Stimulated activated CD4-positive, alpha-beta T cell treated with anti-CD3 and anti-CD28 coated beads, Interleukin-12 subunit alpha, Interleukin-12 subunit beta, amount 100 ng/mL, for 24 hours (primary cell): ENCODE results near the gene ULK1.

ENCODE experiments used
- DNase-seq, 2 experiments: peaks; one replicate each; pipeline ENCODE4 v3.0.0-alpha.2; 2020; ENCODE audit warnings: low read depth in 2 of 2

The ULK1 gene

DNA sequence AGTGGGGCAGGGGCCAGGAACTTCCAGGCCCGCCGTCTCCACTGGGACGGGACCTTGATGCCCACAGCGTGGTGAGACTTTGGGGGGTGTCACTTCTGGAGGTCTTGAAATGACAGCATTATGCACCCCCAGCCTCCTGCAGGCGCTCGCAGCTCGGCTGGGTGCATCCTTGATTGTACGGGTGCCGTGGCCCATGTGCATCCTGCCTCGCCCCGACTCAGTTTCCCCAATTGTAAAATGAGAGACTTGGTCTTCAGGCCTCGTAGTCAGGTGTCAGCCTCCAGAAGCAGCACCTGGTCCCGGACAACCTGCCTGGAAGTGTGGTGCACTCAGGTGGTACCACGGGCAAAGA, 25.7 kb downstream of the ULK1 start:
- no peak for DNase-seq

DNA sequence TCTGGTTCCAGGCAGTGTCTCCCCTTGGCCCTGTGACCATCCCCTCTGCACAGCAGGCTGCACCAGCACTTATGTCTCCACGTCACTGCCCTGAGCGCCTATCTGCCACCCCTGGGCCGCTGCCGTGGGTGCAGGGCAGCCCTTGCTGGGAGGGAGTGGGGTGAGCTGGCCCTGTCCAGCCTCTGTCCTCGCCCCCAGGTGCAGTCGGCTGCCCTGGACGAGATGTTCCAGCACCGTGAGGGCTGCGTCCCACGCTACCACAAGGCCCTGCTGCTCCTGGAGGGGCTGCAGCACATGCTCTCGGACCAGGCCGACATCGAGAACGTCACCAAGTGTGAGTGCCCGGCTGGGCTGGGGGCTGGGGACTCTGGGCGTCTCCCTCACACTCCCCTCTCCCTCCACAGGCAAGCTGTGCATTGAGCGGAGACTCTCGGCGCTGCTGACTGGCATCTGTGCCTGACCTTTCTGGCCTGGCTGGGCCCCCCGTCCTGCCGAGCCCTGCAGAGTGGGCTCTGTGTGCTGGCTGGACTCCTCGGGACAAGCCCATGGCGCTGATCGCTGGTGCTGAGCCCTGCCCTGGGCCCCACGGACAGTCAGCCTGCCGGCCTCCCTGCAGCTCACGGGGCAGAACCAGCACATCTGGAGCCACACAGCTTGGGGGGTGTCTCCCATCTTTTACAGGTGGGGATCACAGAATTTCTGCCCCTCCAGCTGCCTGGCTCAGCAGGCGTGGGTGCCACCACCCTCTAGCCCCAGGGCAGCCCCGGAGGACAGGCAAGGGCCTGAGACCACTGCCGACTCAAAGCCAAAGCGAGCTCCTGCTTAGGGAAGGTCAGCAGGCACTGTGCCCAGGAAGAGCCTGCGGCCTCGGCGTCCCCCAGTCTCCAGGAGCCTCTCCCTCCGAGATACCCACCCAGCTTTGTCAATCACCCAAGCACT, 26.7 kb downstream of the ULK1 start:
- no peak for DNase-seq

DNA sequence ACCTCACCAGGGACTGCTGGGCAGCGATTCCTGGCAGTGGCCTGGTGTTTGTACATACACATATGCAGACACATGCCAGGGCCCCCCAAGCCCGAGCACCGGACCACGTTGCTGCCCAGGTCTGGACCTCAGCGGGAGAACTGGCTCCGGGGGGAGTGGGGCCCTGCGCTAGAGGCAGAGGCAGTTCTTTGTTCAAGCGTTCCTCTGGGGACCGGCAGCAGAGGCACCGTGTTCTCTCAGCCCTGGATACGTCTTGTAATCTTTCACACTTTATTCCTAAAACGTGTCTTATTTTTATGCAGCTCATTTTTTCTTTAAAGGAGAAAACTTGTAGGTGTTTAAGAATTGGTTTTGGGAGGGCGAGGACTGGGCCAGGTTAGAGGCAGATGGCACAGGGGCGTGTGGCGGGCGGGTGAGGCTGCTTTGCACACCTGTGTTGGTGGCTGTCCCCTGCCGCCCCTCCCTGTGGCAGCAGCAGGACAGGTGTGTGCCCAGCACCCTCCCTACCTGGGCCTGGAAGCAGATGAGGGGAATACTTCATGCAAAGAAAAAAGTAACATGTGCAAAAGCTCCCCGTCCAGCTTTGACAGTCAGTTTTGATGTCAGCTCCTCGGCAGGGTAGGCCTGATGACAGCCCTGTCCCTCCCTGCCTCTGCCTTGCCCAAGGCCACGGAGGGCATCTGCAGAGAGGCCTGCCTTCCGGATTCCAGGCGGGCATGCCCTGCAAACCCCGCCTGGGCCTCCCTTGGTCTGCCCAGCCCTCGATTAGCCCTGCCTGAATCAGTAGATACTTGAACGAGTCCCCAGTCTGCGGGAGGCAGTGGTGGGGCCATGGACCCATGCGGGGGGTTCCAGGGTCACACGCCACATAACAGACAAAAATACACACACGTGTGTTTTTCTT, 27.7 kb downstream of the ULK1 start:
- no peak for DNase-seq

DNA sequence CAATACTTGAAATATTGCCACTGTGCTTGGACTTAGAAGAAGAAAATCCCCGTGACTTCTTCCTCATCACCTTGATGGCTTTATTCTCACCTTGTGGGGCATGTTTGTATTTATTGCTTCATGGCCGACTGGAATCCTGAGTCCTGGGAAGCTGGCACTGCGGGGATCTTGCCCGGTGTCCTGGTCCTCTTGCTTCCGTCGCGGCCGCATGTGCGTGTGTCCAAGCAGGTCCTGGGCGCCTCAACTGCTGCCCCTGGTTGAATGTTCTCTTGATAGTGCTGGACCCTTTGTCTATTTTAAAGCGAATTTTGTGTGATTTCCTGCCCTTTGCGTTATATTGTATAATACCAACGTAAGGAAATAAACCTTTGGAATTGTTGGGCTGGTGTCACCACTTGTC, 28.4 kb downstream of the ULK1 start:
- DNase-seq, result no peak

DNA sequence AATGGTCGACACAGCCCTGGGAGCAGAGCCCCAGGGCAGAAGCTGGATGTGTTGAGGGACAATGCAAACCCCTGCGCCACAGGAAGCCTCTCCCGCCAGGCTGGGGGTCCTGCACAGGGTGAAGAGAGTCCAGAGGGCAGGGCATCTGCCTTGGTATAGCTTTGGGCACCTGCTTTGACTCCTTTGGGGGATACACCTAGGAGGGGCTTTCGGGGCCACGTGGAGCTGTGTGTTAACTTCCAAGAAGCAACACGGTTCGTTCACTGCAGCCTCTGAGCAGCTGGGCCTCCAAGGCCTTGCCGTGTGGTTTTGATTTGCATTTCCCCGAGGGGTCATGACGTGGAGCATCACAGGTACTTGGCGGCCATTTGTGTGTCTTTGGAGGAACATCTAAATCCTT, 28.8 kb downstream of the ULK1 start:
- no peak for DNase-seq

DNA sequence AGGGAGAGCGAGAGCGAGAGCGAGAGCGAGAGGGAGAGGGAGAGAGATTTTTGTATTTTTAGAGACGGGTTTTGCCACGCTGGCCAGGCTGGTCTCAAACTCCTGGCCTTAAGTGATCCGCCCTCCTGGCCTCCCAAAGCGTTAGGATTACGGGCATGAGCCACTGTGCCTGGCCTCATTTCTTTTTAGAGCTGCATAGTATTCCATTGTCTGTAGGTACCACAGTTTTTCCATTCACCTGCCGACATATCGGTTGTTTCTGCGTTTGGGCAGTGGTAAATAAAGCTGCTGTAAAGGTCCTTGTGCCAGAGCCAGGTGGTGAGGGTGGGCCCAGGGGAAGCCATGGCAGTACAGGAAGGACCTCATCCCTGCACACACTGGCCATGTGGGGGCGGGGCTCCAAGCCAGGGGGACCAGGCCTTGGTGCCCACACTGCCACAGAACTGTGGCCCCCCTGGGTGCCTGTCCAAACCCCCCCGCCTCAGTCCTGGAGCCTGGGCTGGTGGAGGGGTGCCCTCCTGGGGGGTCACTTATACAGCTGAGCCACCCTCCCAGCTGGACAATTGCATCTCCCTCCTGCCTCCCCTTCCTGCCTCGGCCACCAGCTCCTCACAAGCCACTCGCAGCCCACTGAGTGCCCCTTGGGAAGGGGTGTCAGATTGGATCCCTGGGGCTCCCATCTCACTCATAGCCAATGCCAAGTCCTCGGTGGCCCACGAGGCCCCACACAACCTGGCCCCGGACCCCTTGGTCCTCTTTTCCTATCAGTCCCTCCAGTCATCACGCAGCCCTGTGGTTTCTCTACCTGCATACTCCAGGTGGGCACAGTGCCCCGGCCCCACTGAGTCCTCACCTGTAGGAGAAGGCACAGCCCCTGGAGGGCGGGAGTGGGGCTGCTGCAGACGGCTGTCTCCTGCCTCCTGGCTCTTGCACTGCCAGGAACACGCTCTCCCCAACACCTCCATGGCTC, 33.0 kb downstream of the ULK1 start:
- DNase-seq, result no peak

DNA sequence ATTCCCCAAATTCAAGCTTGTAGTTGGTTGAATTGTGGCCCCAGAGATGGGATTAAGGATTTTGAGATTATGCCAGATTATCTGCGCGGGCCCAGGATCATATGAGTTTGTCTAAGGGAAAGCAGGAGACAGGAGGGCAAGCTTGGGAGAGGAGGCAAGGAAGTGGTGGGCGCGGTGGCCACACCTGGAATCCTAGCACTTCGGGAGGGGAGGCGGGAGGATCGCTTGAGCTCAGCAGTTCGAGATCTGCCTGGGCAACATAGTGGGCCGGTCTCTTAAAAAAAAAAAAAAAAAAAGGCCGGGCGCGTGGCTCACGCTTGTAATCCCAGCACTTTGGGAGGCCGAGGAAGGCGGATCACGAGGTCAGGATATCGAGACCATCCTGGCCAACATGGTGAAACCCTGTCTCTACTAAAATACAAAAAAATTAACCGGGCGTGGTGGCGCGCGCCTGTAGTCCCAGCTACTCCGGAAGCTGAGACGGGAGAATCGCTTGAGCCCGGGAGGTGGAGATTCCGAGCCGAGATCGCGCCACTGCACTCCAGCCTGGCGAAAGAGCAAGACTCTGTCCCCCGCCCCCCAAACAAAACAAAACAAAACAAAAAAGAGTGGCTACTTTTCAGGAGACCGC, 33.8 kb downstream of the ULK1 start:
- DNase-seq, result peak in 1 of 2 experiments; percentile 25

DNA sequence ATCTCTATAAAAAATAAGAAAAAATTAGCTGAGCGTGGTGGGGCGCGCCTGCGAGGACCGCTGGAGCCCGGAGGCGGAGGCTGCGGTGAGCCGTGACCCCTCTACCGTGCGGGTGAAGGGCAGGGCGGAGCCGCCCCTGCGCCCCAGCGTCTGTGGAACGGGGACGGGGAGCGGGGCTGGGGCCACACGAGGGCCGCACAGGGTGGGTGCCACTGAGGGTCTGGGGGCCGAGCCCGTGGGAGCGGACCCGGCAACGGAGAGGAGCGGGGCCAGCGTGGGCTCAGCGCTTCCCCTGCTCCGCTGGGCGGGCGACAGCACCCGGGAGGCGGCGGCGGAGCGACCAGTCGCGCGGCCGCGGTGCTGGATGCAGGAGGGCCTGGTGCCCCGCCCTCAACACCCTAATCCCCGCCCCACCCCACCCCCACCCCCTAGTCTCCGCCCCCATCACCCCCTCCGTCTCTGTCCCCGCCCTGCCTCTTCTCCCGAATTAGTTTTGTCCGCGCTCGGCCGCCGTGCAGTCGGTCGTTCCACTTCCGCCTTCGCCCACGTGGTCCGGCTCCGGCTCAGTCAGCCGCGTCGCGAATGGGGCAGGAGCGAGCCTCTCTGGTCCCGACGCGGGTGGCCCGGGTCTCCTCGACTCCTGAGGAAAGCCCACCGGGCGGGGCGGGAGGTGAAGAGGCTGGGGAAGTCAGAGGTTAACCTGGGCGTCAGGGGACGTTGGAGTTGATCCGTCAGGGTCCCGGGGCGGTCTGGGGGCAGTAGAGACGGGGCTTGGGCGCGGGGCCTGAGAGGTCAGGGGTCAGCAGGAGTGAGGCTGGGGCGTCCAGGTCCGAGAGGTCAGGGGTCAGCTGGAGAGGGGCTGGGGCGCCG, 34.5 kb downstream of the ULK1 start, which contains the start of gene PUS1:
PUS1 (plus strand) TSS at position 566 of the 870 bp plus-strand sequence. CDS start 447 bp downstream, outside the sequence.
- DNase-seq, result peak; percentile 85 to 88

DNA sequence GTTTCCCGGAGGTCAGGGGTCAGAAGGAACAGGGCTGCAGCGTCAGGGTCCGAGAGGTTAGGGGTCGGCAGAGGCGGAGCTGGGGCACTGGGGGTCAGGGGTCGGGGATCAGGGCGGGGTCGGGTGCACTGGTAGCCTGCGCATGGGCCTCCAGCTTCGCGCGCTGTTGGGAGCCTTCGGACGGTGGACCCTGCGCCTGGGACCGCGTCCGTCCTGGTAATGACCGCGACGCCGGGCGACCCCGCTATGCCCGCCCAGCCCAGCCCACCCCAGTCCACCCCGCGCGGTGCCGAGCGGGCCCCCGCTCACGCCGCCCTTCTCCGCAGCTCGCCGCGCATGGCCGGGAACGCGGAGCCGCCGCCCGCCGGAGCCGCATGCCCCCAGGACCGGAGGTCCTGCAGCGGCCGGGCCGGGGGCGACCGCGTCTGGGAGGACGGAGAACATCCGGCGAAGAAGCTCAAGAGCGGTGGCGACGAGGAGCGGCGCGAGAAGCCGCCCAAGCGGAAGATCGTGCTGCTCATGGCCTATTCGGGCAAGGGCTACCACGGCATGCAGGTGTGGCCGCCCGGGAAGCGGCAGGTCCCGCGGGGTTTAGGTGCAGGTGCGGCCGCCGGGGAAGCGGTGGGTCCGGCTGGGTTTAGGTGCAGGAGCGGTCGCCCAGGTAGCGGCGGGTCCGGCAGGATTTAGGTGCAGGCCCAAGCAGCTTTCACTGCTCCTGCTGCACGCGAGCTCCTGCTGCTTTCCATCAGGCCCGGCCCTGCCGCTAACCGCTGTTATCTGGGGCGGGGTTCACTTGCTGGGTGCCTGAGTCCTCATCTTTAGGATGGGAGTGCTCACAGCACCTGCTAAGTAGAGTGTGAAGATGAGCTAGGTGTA, 35.4 kb downstream of the ULK1 start:
- no peak for DNase-seq

DNA sequence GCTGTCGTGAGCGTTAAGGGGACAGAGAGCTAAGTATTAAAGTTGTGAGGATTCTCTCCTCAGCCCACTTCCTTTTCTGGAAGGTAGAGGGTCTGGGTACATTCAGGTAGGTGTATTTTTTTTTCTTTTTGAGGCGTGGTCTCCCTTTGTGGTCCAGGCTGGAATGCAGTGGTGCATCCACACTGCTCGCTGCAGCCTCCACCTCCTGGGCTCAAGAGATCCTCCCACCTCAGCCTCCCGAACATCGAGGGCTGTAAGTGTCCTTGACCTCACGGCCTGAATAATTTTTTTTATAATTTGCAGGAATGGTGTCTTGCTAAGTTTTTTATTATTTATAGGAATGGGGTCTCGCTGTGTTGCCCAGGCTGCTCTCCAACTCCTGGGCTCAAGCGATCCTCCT, 36.1 kb downstream of the ULK1 start:
- DNase-seq, result no peak

DNA sequence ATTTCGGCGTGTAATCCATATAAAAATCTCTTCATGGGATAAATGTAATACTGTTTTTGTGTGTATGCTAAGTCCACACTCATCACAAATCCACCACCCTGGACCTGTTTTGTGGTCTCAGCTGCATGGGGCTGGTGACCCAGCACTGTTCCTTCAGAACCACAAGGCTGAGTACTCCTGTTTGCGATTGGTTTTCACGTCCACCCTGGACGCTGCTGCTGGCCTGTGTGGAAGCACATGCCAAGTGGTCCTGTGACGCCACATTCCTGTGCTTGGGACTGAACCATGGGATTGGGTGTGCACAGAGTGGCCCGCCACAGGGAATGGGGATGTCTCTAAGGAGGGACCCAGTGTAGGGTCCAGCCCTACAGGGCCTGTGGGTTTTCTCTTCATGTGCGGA, 39.0 kb downstream of the ULK1 start:
- DNase-seq, result no peak

DNA sequence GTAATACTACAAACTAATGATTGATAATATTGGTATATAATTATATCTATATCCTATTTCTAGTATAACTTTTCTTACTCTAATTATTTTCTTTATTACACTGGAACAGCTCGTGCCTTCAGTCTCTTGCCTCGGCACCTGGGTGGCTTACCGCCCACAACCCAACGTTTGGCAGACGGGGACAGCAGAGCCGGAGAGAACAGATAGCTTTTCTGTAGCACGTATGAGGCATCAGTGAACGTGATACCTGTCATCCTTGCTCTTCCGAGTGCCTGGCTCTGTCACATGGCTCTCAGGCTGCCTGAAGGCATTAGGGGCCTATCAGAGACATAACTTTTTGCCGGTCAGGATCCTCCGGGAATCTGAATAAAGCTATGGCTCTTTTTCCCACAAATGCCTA, 40.1 kb downstream of the ULK1 start:
- no peak for DNase-seq

DNA sequence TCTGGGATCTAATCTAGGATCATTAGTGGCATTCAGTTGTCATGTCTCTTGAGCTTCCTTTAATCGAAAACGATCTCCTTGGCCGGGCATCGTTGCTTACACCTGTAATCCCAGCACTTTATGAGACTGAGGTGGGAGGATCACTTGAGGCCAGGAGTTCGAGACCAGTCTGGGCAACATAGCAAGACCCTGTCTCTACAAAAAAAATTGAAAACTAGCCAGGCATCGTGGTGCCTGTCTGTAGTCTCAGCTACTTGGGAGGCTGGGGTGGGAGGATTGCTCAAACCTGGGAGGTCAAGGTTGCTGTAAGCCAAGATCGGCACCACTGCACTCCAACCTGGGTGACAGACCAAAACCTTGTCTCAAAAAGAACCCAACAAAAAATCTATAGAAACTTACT, 43.7 kb downstream of the ULK1 start:
- DNase-seq, result no peak

DNA sequence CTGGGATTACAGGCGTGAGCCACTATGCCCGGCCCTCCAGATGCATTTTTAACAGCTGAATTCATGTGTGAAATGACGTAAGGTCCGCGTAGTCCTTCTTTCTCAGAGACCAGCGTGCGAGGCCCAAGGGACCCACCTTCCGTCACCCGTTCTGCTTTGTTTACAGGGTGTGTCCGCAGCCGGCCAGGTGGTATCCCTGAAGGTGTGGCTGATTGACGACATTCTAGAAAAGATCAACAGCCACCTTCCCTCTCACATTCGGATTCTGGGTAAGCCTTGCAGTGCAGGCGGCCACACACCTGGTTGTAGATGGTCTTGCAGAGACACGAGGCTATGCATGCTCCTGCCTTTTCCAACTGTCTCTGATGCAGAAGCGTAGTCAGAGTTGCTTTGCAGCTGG, 44.6 kb downstream of the ULK1 start:
- no peak for DNase-seq

DNA sequence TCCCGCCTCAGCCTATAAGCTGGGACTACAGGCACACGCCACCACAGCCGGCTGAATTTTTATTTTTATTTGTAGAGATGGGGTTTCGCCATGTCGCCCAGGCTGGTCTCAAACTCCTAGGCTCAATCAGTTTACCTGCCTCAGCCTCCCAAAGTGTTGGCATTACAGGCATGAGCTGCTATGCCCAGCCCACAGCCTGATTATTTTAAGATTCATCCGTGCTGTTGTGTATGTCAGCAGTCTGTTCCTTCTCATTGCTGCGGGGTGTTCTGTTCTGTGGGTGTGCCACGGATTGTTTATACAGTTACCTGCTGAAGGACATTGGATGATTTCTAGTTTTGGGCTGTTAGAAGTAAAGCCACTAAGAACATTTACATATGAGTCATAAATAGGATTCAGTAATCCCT, 45.7 kb downstream of the ULK1 start:
- no peak for DNase-seq

DNA sequence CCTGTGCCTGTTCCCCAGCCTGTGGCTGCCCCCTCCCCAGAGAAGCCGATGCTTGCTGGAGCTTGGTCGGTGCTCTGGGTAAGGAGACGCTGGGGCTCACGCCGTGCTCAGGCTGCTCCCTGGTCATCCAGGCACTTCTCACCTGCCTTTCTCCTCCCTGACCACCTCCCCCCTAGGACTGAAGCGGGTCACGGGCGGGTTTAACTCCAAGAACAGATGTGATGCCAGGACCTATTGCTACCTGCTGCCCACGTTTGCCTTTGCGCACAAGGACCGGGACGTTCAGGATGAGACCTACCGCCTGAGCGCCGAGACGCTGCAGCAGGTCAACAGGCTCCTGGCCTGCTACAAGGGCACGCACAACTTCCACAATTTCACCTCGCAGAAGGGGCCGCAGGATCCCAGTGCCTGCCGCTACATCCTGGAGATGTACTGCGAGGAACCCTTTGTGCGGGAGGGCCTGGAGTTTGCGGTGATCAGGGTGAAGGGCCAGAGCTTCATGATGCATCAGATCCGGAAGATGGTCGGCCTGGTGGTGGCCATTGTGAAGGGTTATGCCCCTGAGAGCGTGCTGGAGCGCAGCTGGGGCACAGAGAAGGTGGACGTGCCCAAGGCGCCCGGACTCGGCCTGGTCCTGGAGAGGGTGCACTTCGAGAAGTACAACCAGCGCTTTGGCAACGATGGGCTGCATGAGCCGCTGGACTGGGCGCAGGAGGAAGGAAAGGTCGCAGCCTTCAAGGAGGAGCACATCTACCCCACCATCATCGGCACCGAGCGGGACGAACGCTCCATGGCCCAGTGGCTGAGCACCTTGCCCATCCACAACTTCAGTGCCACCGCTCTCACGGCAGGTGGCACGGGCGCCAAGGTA, 46.9 kb downstream of the ULK1 start:
- no peak for DNase-seq

DNA sequence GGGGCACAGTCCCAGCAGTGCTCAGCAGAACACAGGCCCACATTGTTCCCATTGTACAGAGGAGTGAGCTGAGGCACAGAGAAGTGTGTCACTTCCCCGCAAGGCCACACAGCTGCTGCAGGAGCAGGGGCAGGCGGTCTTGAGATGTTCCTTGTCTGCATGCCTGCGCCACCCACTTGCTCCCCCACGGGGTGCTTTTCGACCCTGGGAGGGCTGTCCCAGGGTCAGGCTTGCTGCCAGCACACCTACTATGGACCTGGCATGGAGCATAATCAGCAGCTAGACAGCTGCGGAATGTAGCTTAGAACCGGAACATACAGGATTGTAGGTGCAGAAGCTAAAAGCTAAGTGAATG, 47.5 kb downstream of the ULK1 start:
- DNase-seq, result no peak

DNA sequence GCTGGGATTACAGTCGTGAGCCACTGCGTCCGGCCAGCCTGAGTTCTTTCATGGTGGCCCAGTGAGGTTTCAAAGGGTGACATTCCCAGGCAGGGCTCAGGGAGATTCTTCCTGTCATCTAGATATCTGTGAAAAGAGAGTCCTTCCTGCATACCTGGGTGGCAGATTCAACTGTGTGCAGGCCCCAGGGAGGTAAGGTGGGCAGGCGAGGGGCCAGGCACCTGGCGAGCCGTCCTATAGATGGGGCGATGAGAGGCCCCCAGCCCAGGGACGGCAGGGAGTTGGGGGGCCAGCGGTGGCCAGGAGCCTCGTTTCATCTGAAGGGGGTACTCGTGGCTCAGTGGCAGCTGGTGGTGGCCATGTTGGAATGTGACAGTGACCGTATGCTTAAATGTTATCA, 48.2 kb downstream of the ULK1 start:
- no peak for DNase-seq
